DOHH2 (cell line): Measurements from ENCODE around the gene SKAP2.

Experiments
- EZH2phosphoT487 ChIP-seq: fragments of 200-600 bp; sonication (generic); IDR thresholded peaks from 2 replicates; pipeline ENCODE4 v1.6.1; 2017; ENCODE audit warnings: borderline replicate concordance, mild to moderate bottlenecking, antibody characterized with exemption, low read length, moderate library complexity, mixed read lengths
- TF ChIP-seq, protein P1 (sequence below): fragments of 200-600 bp; sonication (generic); IDR thresholded peaks from one replicate; pipeline ENCODE4 v1.5.1; 2014; ENCODE audit warnings: antibody characterized with exemption, mild to moderate bottlenecking, low read depth, low read length; ENCODE audit not compliant: poor library complexity, severe bottlenecking

DNA sequence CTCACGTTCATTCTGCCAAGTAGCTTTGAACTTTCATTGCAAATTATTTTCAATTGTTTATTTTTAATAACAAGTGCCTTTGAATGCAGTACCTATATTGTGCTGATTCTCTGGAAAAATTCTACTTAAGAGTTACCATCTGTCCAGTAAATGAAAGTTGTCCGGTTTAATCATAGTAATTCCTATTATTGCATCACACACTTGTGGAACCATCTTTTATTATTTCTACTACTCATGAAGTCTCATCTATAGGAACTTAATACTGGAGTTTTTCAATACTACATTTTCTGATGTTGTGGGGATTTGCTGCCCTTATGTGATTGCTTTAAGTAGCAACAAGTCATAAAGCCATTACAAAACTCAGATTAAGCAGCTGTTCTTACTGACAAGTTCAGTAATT lies 16.5 kb upstream of the SKAP2 start:
- TF ChIP-seq, protein P1, sequence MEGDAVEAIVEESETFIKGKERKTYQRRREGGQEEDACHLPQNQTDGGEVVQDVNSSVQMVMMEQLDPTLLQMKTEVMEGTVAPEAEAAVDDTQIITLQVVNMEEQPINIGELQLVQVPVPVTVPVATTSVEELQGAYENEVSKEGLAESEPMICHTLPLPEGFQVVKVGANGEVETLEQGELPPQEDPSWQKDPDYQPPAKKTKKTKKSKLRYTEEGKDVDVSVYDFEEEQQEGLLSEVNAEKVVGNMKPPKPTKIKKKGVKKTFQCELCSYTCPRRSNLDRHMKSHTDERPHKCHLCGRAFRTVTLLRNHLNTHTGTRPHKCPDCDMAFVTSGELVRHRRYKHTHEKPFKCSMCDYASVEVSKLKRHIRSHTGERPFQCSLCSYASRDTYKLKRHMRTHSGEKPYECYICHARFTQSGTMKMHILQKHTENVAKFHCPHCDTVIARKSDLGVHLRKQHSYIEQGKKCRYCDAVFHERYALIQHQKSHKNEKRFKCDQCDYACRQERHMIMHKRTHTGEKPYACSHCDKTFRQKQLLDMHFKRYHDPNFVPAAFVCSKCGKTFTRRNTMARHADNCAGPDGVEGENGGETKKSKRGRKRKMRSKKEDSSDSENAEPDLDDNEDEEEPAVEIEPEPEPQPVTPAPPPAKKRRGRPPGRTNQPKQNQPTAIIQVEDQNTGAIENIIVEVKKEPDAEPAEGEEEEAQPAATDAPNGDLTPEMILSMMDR: no peak
- TF ChIP-seq EZH2phosphoT487: no peak
